HepG2 (cell line): Measurements from ENCODE around the gene HLA-B. TPM values are rescaled to one million over a fixed set of nuclear protein-coding genes. Genes with fewer than 3 reads are reported as not detected.

Source experiments
- CCDC6 ChIP-seq: sonication (generic); formaldehyde crosslinking; IDR thresholded peaks from 2 replicates; pipeline ENCODE4 v1.8.1; 2022; ENCODE audit warnings: mild to moderate bottlenecking, missing genetic modification reagents, moderate library complexity
- ELK4 ChIP-seq: sonication (generic); formaldehyde crosslinking; IDR thresholded peaks from 2 replicates; pipeline ENCODE4 v1.9.0; 2021; ENCODE audit warnings: missing genetic modification reagents, borderline replicate concordance
- ETV5 ChIP-seq: IDR thresholded peaks from 2 replicates; pipeline ENCODE4 v1.6.1; 2018; ENCODE audit warnings: missing biosample characterization, missing genetic modification reagents, inconsistent platforms, borderline replicate concordance
- HOXA9 ChIP-seq: sonication (generic); formaldehyde crosslinking; IDR thresholded peaks from 2 replicates; pipeline ENCODE4 v1.8.1; 2022; ENCODE audit warnings: missing genetic modification reagents, mild to moderate bottlenecking, moderate library complexity, borderline replicate concordance
- MBD4 ChIP-seq: IDR thresholded peaks from 2 replicates; pipeline ENCODE4 v1.6.1; 2012; ENCODE audit warnings: low read length, inconsistent platforms, borderline replicate concordance
- MLXIP ChIP-seq: sonication (generic); formaldehyde crosslinking; IDR thresholded peaks from 2 replicates; pipeline ENCODE4 v1.9.0; 2021; ENCODE audit warnings: missing genetic modification reagents, borderline replicate concordance
- NR1H2 ChIP-seq: sonication (generic); formaldehyde crosslinking; IDR thresholded peaks from 2 replicates; pipeline ENCODE4 v1.8.1; 2022; ENCODE audit warnings: low read depth, missing genetic modification reagents, borderline replicate concordance
- RBM39 ChIP-seq: fragments of 200-400 bp; formaldehyde crosslinking; IDR thresholded peaks from one replicate; pipeline ENCODE4 v1.6.1; 2018; ENCODE audit warnings: antibody characterized with exemption, mild to moderate bottlenecking, low read depth, low read length; ENCODE audit not compliant: poor library complexity, severe bottlenecking
- REST ChIP-seq, 2 experiments: IDR thresholded peaks; 2 replicates each; pipeline ENCODE4 v1.6.1; 2011 to 2012; ENCODE audit warnings: low read length in 2 of 2, borderline replicate concordance in 1 of 2, low read depth in 1 of 2, mild to moderate bottlenecking in 1 of 2, moderate library complexity in 1 of 2
- ZBTB49 ChIP-seq: sonication (generic); formaldehyde crosslinking; IDR thresholded peaks from 2 replicates; pipeline ENCODE4 v1.4.0; 2020; ENCODE audit warnings: missing genetic modification reagents, borderline replicate concordance
- ZNF274 ChIP-seq: sonication (generic); formaldehyde crosslinking; IDR thresholded peaks from 2 replicates; pipeline ENCODE4 v1.5.1; 2020; ENCODE audit warnings: mild to moderate bottlenecking, missing genetic modification reagents
- ZNF337 ChIP-seq: sonication (generic); formaldehyde crosslinking; IDR thresholded peaks from 2 replicates; pipeline ENCODE4 v1.5.1; 2020; ENCODE audit warnings: missing genetic modification reagents, low read depth, mild to moderate bottlenecking, borderline replicate concordance
- ZNF446 ChIP-seq: sonication (generic); formaldehyde crosslinking; IDR thresholded peaks from 2 replicates; pipeline ENCODE4 v1.5.0; 2020; ENCODE audit warnings: mild to moderate bottlenecking, missing genetic modification reagents
- ZNF629 ChIP-seq: sonication (generic); formaldehyde crosslinking; conservative IDR thresholded peaks from 2 replicates; pipeline ENCODE4 v1.5.0; 2020; ENCODE audit warnings: missing genetic modification reagents
- polyA plus RNA-seq, 8 experiments: library from polyadenylated mRNA; depleted of rRNA in 3 of 8; stranded (reverse) in 7 of 8; unstranded in 1 of 8; fragments of >200 nt; fragmentation: Illumina TruSeq in 4 of 8; extraction: Trizol in 4 of 8; gene quantifications; 2 replicates each; pipeline versions ENCODE4 v1.2.1 to v1.2.3, GENCODE V29; 2011 to 2016; ENCODE audit warnings: low read depth in 4 of 8, missing spikeins in 1 of 8, mixed read lengths in 1 of 8; ENCODE audit not compliant: insufficient read depth in 1 of 8
- total RNA-seq, 5 experiments: library from RNA; depleted of rRNA; stranded (reverse); fragments of >200 nt; fragmentation: Illumina TruSeq; extraction: Trizol; gene quantifications; 2 replicates each; pipeline ENCODE4 v1.2.3, GENCODE V29; 2016; ENCODE audit warnings: low read depth in 1 of 5

HLA-B gene
- total and polyA plus RNA-seq, 2 of the 13 experiments (the other 11 are each of a cell fraction or from before 2014, with no cell fraction given) = 35.3 to 88.9 TPM

- TF ChIP-seq REST (IDR thresholded peaks at IDR 0.05; ENCODE audit: borderline replicate concordance in 1 of 2, low read depth in 1 of 2, low read length in 2 of 2) (no peak), MLXIP (no peak), ZNF337 (CRISPR knock-in tag) (no peak; the same call in 1 of the 2 replicates), NR1H2 (no peak), MBD4 (no peak), ELK4 (CRISPR knock-in tag) (no peak), ETV5 (CRISPR knock-in tag) (peak; percentile 64; the same call in 1 of the 2 replicates), ZBTB49 (no peak), HOXA9 (CRISPR knock-in tag) (no peak), ZNF274 (0 out of 2 replicates have a peak, but pooled peaks have one; percentile 24), CCDC6 (CRISPR knock-in tag) (peak; percentile 25; the same call in 1 of the 2 replicates), RBM39 (peak; percentile 67), ZNF446 (CRISPR knock-in tag) (0 out of 2 replicates have a peak, but pooled peaks have one; percentile 24), ZNF629 (CRISPR knock-in tag) (no peak)
Observed at GRCh38 chr6:31399589-31400466, 42.8 kb upstream of the HLA-B start (continued).
